ENCODE measurements around the gene MC1R.

DNA sequence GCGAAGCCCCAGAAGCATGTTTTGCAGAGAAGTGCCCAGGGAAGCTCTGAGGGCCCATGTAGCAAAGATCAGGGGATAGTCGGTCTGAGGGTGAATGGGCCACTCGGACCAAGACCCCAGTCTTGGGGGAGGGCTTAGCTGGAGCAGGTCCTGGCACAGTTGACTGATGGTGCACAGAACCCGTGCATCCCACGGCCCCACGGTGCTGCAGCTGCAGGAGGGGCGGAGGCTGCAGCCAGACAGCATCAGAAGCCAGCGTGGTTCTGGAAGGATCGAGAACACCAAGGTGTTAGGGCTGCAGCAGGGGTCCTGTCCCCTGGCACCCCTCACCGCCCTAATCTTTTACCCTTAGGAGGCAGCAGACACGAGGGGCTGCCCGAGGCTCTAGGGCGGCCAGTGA is 6.5 kb upstream of the MC1R start:
- TF ChIP-seq POLR2A (IDR thresholded peaks at IDR 0.05; ENCODE audit: low read length) (no peak), MAX (IDR thresholded peaks at IDR 0.05) (no peak), CEBPB (IDR thresholded peaks at IDR 0.05) (no peak), HOXA7 (CRISPR knock-in tag; IDR thresholded peaks at IDR 0.05) (no peak), CHD4 (IDR thresholded peaks at IDR 0.05; ENCODE audit: borderline replicate concordance) (no peak), MYC (IDR thresholded peaks at IDR 0.05; ENCODE audit: borderline replicate concordance, low read length) (no peak)
- TF ChIP-seq, protein P1, sequence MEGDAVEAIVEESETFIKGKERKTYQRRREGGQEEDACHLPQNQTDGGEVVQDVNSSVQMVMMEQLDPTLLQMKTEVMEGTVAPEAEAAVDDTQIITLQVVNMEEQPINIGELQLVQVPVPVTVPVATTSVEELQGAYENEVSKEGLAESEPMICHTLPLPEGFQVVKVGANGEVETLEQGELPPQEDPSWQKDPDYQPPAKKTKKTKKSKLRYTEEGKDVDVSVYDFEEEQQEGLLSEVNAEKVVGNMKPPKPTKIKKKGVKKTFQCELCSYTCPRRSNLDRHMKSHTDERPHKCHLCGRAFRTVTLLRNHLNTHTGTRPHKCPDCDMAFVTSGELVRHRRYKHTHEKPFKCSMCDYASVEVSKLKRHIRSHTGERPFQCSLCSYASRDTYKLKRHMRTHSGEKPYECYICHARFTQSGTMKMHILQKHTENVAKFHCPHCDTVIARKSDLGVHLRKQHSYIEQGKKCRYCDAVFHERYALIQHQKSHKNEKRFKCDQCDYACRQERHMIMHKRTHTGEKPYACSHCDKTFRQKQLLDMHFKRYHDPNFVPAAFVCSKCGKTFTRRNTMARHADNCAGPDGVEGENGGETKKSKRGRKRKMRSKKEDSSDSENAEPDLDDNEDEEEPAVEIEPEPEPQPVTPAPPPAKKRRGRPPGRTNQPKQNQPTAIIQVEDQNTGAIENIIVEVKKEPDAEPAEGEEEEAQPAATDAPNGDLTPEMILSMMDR (IDR thresholded peaks at IDR 0.05): no peak

Data from A549 (cell line).